A549 (cell line): ENCODE data around the gene SPATA31E1.

ENCODE experiments used
- CEBPB ChIP-seq, 2 experiments: fragments of >200 bp in 1 of 2; sonication (Bioruptor Twin) in 1 of 2; formaldehyde crosslinking in 1 of 2; IDR thresholded peaks; 2 replicates each; pipeline ENCODE4 v1.6.1; 2012 to 2016
- EHMT2 ChIP-seq: fragments of 200-600 bp; sonication (generic); IDR thresholded peaks from 2 replicates; pipeline ENCODE4 v1.6.1; 2016; ENCODE audit warnings: antibody characterized with exemption, low read depth, mild to moderate bottlenecking, moderate library complexity
- EP300 ChIP-seq, 2 experiments: fragments of >200 bp; sonication (Bioruptor Twin); formaldehyde crosslinking; IDR thresholded peaks; 2 replicates in 1 of 2; 3 replicates in 1 of 2; pipeline ENCODE4 v1.6.1; 2016 to 2017
- ESRRA ChIP-seq: fragments of 150-350 bp; IDR thresholded peaks from 2 replicates; pipeline ENCODE4 v1.6.1; 2014; ENCODE audit warnings: mild to moderate bottlenecking, low read length, borderline replicate concordance
- KDM5A ChIP-seq: fragments of 200-600 bp; sonication (generic); IDR thresholded peaks from 2 replicates; pipeline ENCODE4 v1.6.1; 2016; ENCODE audit warnings: antibody characterized with exemption, mild to moderate bottlenecking
- MAZ ChIP-seq: fragments of 150-350 bp; IDR thresholded peaks from 2 replicates; pipeline ENCODE4 v1.6.1; 2014; ENCODE audit warnings: antibody characterized with exemption, low read depth, low read length, borderline replicate concordance
- RAD21 ChIP-seq, 2 experiments: fragments of >200 bp in 1 of 2; sonication (Bioruptor Twin) in 1 of 2; formaldehyde crosslinking in 1 of 2; IDR thresholded peaks in 1 of 2; conservative IDR thresholded peaks in 1 of 2; 2 replicates in 1 of 2; 3 replicates in 1 of 2; pipeline ENCODE4 v1.6.1; 2012 to 2018; ENCODE audit warnings: inconsistent platforms in 1 of 2
- RFX5 ChIP-seq: fragments of 450-650 bp; IDR thresholded peaks from 2 replicates; pipeline ENCODE4 v1.7.1; 2014; ENCODE audit warnings: antibody characterized with exemption, mild to moderate bottlenecking, moderate library complexity
- TF ChIP-seq, protein P1 (sequence below): IDR thresholded peaks from 2 replicates; pipeline ENCODE4 v1.6.1; 2012
- TF ChIP-seq, protein P2 (sequence below): fragments of >200 bp; sonication (Bioruptor Twin); formaldehyde crosslinking; IDR thresholded peaks from 3 replicates; pipeline ENCODE4 v1.5.1; 2016
- TF ChIP-seq, protein P3 (sequence below): fragments of 200-600 bp; sonication (generic); IDR thresholded peaks from 2 replicates; pipeline ENCODE4 v1.6.1; 2016; ENCODE audit warnings: antibody characterized with exemption, mild to moderate bottlenecking, moderate library complexity
- TF ChIP-seq, protein P4 (sequence below): IDR thresholded peaks from 2 replicates; pipeline ENCODE4 v1.6.1; 2012; ENCODE audit warnings: low read depth, borderline replicate concordance
- TF ChIP-seq, protein P5 (sequence below): fragments of 250-450 bp; sonication (Bioruptor Pico); IDR thresholded peaks from 2 replicates; pipeline ENCODE4 v1.5.0; 2020; ENCODE audit warnings: low read depth, mild to moderate bottlenecking, moderate library complexity

DNA sequence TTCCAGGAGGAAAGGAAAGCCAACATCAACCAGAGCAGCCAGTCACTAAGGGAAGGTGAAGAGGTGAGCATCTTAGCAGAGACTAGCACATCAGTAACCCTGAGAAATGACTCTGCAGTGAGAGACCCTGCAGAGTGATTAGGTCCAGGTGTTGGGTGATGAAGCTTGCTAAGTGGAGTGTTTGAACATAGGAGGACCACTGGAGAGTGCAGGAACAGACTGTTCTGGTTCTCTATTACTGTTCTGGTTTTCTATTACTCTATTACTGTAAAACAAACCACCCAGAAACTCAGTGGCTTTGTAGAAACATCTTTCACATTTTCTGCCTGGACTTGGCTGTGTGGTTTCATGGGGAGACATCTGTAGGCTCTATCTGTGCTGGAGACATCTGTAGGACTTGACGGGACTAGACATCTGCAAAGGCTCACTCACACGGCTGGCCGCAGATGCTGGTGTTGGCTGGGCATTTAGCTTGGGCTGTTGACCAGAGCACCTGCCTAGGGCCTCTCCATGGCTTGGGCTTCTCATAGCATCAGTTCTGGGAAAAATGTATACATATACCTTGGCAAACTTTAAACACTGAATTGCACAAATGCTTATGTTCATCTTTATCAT, 33.4 kb upstream of the SPATA31E1 start:
- TF ChIP-seq RFX5 (no peak), EHMT2 (no peak), RAD21 (conservative IDR thresholded peaks at IDR 0.05 in 1 of 2, IDR thresholded peaks at IDR 0.05 in 1 of 2) (no peak), ESRRA (no peak), CEBPB (IDR thresholded peaks at IDR 0.05) (no peak), KDM5A (no peak), EP300 (IDR thresholded peaks at IDR 0.05) (no peak), MAZ (no peak)
- TF ChIP-seq, protein P1, sequence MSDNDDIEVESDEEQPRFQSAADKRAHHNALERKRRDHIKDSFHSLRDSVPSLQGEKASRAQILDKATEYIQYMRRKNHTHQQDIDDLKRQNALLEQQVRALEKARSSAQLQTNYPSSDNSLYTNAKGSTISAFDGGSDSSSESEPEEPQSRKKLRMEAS = no peak
- TF ChIP-seq, protein P2, sequence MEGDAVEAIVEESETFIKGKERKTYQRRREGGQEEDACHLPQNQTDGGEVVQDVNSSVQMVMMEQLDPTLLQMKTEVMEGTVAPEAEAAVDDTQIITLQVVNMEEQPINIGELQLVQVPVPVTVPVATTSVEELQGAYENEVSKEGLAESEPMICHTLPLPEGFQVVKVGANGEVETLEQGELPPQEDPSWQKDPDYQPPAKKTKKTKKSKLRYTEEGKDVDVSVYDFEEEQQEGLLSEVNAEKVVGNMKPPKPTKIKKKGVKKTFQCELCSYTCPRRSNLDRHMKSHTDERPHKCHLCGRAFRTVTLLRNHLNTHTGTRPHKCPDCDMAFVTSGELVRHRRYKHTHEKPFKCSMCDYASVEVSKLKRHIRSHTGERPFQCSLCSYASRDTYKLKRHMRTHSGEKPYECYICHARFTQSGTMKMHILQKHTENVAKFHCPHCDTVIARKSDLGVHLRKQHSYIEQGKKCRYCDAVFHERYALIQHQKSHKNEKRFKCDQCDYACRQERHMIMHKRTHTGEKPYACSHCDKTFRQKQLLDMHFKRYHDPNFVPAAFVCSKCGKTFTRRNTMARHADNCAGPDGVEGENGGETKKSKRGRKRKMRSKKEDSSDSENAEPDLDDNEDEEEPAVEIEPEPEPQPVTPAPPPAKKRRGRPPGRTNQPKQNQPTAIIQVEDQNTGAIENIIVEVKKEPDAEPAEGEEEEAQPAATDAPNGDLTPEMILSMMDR = no peak
- TF ChIP-seq, protein P3, sequence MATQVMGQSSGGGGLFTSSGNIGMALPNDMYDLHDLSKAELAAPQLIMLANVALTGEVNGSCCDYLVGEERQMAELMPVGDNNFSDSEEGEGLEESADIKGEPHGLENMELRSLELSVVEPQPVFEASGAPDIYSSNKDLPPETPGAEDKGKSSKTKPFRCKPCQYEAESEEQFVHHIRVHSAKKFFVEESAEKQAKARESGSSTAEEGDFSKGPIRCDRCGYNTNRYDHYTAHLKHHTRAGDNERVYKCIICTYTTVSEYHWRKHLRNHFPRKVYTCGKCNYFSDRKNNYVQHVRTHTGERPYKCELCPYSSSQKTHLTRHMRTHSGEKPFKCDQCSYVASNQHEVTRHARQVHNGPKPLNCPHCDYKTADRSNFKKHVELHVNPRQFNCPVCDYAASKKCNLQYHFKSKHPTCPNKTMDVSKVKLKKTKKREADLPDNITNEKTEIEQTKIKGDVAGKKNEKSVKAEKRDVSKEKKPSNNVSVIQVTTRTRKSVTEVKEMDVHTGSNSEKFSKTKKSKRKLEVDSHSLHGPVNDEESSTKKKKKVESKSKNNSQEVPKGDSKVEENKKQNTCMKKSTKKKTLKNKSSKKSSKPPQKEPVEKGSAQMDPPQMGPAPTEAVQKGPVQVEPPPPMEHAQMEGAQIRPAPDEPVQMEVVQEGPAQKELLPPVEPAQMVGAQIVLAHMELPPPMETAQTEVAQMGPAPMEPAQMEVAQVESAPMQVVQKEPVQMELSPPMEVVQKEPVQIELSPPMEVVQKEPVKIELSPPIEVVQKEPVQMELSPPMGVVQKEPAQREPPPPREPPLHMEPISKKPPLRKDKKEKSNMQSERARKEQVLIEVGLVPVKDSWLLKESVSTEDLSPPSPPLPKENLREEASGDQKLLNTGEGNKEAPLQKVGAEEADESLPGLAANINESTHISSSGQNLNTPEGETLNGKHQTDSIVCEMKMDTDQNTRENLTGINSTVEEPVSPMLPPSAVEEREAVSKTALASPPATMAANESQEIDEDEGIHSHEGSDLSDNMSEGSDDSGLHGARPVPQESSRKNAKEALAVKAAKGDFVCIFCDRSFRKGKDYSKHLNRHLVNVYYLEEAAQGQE = no peak
- TF ChIP-seq, protein P4, sequence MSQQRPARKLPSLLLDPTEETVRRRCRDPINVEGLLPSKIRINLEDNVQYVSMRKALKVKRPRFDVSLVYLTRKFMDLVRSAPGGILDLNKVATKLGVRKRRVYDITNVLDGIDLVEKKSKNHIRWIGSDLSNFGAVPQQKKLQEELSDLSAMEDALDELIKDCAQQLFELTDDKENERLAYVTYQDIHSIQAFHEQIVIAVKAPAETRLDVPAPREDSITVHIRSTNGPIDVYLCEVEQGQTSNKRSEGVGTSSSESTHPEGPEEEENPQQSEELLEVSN = no peak
- TF ChIP-seq, protein P5, sequence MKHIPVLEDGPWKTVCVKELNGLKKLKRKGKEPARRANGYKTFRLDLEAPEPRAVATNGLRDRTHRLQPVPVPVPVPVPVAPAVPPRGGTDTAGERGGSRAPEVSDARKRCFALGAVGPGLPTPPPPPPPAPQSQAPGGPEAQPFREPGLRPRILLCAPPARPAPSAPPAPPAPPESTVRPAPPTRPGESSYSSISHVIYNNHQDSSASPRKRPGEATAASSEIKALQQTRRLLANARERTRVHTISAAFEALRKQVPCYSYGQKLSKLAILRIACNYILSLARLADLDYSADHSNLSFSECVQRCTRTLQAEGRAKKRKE (CRISPR knock-in tag) = no peak
